AG20443 (cell line): Measurements from ENCODE around the gene CXCR5.

Source experiments
- DNase-seq: peaks from one replicate; pipeline ENCODE4 v3.0.0; 2012; ENCODE audit warnings: low spot score, mixed read lengths

The CXCR5 gene

GRCh38 chr11:118928101-118928869 lies 44.6 kb downstream of the CXCR5 start:
- DNase-seq, result peak; percentile 93

GRCh38 chr11:118928870-118929500 lies 45.3 kb downstream of the CXCR5 start:
- peak; percentile 69 for DNase-seq

- peak; percentile 76 for DNase-seq
Measured at GRCh38 chr11:118929501-118930093, 45.9 kb downstream of the CXCR5 start.

- DNase-seq, result peak; percentile 79
Measured at GRCh38 chr11:118930094-118930712, 46.5 kb downstream of the CXCR5 start.

- DNase-seq, result no peak
Measured at GRCh38 chr11:118931571-118931970, 47.9 kb downstream of the CXCR5 start.

GRCh38 chr11:118933486-118933885 lies 49.8 kb downstream of the CXCR5 start:
- DNase-seq, result no peak

GRCh38 chr11:118935376-118935775 lies 51.7 kb downstream of the CXCR5 start:
- DNase-seq, result no peak

GRCh38 chr11:118938491-118939403 lies 55.1 kb downstream of the CXCR5 start:
- DNase-seq, result peak; percentile 57

GRCh38 chr11:118939404-118939915 lies 55.8 kb downstream of the CXCR5 start:
- no peak for DNase-seq

- no peak for DNase-seq
Measured at GRCh38 chr11:118939953-118940598, 56.4 kb downstream of the CXCR5 start.

- DNase-seq, result peak; percentile 7
Measured at GRCh38 chr11:118947091-118947490, 63.4 kb downstream of the CXCR5 start.
